ENCODE results near the gene CDC42BPA. TPM values are rescaled to one million over a fixed set of nuclear protein-coding genes. Genes with fewer than 3 reads are reported as not detected.

The CDC42BPA gene
- total and polyA plus RNA-seq, 9 of the 15 experiments (the other 6 are each of a cell fraction or from before 2014, with no cell fraction given) = 8.0 to 77.5 (median 52.1) TPM

GRCh38 chr1:227234998-227235405 lies 83.3 kb downstream of the CDC42BPA start (continued):
- TF ChIP-seq, protein P1, sequence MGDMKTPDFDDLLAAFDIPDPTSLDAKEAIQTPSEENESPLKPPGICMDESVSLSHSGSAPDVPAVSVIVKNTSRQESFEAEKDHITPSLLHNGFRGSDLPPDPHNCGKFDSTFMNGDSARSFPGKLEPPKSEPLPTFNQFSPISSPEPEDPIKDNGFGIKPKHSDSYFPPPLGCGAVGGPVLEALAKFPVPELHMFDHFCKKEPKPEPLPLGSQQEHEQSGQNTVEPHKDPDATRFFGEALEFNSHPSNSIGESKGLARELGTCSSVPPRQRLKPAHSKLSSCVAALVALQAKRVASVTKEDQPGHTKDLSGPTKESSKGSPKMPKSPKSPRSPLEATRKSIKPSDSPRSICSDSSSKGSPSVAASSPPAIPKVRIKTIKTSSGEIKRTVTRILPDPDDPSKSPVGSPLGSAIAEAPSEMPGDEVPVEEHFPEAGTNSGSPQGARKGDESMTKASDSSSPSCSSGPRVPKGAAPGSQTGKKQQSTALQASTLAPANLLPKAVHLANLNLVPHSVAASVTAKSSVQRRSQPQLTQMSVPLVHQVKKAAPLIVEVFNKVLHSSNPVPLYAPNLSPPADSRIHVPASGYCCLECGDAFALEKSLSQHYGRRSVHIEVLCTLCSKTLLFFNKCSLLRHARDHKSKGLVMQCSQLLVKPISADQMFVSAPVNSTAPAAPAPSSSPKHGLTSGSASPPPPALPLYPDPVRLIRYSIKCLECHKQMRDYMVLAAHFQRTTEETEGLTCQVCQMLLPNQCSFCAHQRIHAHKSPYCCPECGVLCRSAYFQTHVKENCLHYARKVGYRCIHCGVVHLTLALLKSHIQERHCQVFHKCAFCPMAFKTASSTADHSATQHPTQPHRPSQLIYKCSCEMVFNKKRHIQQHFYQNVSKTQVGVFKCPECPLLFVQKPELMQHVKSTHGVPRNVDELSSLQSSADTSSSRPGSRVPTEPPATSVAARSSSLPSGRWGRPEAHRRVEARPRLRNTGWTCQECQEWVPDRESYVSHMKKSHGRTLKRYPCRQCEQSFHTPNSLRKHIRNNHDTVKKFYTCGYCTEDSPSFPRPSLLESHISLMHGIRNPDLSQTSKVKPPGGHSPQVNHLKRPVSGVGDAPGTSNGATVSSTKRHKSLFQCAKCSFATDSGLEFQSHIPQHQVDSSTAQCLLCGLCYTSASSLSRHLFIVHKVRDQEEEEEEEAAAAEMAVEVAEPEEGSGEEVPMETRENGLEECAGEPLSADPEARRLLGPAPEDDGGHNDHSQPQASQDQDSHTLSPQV (IDR thresholded peaks at IDR 0.05) = peak; percentile 64; the same call in 1 of the 2 replicates
- TF ChIP-seq KLF16 (IDR thresholded peaks at IDR 0.05) (peak; percentile 54; the same call in 1 of the 2 replicates), ZNF12 (CRISPR knock-in tag; IDR thresholded peaks at IDR 0.05) (no peak), ZMIZ1 (IDR thresholded peaks at IDR 0.05; ENCODE audit: low read depth in 2 of 2, low read length in 2 of 2) (peak in 1 of 2 experiments; percentile 59; a peak in 1 of 4 replicates), EP400 (IDR thresholded peaks at IDR 0.05) (peak; percentile 45; the same call in 1 of the 2 replicates)
- TF ChIP-seq, protein P2, sequence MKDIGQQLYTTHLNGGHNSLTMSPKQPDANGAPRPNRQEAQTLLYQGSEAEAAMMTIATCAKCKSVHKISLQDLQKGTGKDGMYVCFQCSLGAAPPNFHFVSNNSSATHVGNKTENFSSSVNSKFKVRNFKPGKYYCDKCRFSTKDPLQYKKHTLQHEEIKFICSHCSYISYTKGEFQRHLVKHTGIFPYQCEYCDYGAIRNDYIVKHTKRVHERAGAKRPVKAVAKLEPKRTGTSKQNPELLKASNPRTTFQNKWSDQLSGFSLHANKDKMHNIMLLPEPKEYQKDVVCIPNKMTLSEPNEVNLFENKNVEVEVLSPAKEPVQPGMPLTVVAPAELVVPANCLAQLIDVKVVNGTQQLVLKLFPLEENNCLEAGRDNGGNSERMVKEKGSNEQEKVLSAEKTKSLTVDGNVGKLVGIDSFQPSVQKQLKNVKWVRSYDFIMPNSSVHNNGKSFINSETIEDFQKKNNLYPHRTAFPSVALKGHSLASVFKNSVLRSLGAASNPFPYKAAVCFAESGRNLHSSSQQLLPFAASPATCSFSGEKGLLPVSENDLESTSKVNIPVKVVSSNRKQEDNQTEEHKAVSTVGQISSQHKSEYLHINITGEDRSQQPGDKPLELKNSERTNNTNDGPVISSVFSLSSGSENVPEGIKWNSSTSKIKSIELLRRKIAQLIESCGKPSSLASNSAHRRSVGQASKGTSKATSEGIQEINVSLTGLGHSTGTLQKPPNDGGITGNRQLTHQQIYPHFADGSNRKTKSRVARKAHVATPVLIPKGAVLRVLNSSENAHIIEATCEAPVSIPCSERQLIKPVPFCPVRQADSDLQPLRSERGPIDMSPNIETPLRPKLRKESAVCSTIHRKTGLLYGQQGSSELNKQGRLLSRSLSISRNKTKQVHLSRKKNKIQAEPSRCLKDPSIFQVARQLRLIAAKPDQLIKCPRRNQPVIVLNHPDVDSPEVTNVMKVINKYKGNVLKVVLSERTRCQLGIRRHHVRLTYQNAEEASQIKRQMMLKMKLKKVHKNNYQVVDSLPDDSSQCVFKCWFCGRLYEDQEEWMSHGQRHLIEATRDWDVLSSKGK (CRISPR knock-in tag; IDR thresholded peaks at IDR 0.05) = no peak
- TF ChIP-seq, protein P3, sequence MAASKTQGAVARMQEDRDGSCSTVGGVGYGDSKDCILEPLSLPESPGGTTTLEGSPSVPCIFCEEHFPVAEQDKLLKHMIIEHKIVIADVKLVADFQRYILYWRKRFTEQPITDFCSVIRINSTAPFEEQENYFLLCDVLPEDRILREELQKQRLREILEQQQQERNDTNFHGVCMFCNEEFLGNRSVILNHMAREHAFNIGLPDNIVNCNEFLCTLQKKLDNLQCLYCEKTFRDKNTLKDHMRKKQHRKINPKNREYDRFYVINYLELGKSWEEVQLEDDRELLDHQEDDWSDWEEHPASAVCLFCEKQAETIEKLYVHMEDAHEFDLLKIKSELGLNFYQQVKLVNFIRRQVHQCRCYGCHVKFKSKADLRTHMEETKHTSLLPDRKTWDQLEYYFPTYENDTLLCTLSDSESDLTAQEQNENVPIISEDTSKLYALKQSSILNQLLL (CRISPR knock-in tag; IDR thresholded peaks at IDR 0.05; ENCODE audit: borderline replicate concordance) = no peak
- TF ChIP-seq, protein P4, sequence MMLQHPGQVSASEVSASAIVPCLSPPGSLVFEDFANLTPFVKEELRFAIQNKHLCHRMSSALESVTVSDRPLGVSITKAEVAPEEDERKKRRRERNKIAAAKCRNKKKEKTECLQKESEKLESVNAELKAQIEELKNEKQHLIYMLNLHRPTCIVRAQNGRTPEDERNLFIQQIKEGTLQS (IDR thresholded peaks at IDR 0.05) = 0 out of 2 replicates have a peak, but pooled peaks have one; percentile 14
- TF ChIP-seq, protein P4 (CRISPR knock-in tag; conservative IDR thresholded peaks at IDR 0.05) = no peak
